ENCODE results near the gene IER5. TPM values are rescaled to one million over a fixed set of nuclear protein-coding genes. Genes with fewer than 3 reads are reported as not detected.
A peak's percentile ranks its signal among the peaks of the same experiment; 100 is the strongest.

Gene IER5
- total RNA-seq, 1 donor from 2014 or later, result 48.6 TPM

DNA sequence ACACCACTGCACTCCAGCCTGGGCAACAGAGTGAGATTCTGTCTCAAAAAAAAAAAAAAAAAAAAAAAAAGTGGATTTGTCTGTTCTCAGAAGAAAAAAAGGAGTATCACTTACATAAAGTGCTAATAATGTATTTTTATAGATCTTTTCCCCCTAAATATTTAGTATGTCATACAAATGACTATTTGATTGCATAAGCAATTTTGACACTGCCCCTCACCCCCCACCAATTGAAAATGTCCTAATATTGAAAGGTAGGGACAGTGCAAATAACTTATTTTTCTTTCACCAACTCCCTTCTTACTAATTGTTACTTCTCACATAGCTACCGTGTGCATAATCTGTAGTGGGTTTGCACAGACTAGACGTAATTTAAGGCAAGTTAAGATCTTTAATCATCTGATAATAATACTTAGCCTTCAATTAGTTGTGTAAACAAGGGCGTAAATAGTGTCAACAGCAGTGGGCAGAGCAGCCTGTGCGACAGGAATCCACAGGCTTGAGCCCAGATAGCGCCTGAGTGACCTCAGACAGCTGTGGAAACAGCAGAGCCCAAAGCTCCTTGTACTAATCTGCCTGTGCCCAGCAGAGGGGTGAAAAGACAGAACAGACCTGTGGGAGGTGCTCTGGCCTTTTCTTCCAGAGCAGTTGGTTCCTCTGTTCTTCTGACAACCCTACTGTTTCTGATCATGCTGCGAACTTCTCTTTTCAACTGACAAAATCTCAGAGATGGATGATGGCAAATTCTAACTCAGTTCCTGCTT is 4.5 kb upstream of the IER5 start:
- Mint-ChIP-seq H3K4me3 (peak overlapping the region; percentile 2), H3K27me3 (peaks cover 18% of the 10 kb centered on the region), H3K9me3 (no peaks in the 10 kb centered on the region), H3K36me3 (ENCODE audit: low read depth) (peaks cover 3% of the 10 kb centered on the region), H3K4me1 (peaks cover 36% of the 10 kb centered on the region), H3K27ac (peak overlapping the region; percentile 1)
- intact Hi-C loops (cut with micrococcal nuclease), result loop anchor here (1.0 kb wide), 2 partner anchors 58 to 82 kb away; no protein-coding TSS in a partner anchor
- DNase-seq, result peak; percentile 88

DNA sequence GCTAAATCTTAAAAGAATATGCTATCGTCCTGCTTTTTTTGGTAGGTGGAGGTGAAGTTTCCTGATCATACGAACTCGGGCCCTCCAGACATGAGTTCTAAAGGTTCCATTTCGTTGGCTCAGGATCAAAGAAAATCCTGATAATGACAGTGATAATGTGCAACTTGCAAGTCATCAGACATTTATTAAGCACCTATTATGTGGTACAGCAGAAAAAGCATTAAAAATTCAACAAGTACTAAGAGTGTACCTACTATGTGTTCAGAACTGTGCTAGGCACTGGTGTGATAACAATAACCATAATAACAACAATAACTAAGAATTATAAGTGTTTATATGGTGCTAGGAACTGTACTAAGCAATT is 3.9 kb upstream of the IER5 start:
- no peak for DNase-seq
- H3K4me1 Mint-ChIP-seq, result peaks cover 31% of the 10 kb centered on the region
- intact Hi-C loops (cut with micrococcal nuclease), result loop anchor here (1.0 kb wide), 2 partner anchors 58 to 82 kb away; no protein-coding TSS in a partner anchor
- H3K27ac Mint-ChIP-seq, result no peak overlapping the region
- no peaks in the 10 kb centered on the region for H3K9me3 Mint-ChIP-seq
- peaks cover 5% of the 10 kb centered on the region for H3K36me3 Mint-ChIP-seq (ENCODE audit: low read depth)
- peak overlapping the region; percentile 2 for H3K4me3 Mint-ChIP-seq
- H3K27me3 Mint-ChIP-seq, result peaks cover 12% of the 10 kb centered on the region

DNA sequence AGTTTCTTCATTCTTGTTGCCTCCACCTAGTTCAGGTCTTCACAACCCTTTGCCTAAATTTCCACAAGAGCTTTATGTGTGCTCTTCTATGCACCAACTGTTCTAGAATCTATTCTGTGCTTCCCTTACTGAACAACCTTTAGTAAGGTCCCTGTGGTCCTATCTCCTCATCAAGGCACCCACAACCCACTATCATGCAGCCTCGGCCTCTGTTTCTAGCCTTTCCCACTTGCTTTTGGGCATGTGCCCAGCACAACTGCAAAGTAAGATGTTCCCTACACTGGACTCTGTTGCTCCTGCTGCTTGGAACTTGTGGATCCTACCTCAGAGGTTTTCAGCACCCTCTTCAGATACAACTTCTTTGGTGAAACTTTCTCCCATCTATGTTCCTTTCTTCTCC is 2.4 kb upstream of the IER5 start:
- Mint-ChIP-seq H3K27me3 (peaks cover 8% of the 10 kb centered on the region), H3K36me3 (ENCODE audit: low read depth) (peaks cover 20% of the 10 kb centered on the region), H3K4me1 (peaks cover 31% of the 10 kb centered on the region), H3K4me3 (no peak overlapping the region), H3K9me3 (no peaks in the 10 kb centered on the region), H3K27ac (no peak overlapping the region)
- no peak for DNase-seq
- intact Hi-C loops (cut with micrococcal nuclease), result loop anchor here (5.0 kb wide), 1 partner anchor 584 kb away; the partner anchor contains the start of gene ACBD6

DNA sequence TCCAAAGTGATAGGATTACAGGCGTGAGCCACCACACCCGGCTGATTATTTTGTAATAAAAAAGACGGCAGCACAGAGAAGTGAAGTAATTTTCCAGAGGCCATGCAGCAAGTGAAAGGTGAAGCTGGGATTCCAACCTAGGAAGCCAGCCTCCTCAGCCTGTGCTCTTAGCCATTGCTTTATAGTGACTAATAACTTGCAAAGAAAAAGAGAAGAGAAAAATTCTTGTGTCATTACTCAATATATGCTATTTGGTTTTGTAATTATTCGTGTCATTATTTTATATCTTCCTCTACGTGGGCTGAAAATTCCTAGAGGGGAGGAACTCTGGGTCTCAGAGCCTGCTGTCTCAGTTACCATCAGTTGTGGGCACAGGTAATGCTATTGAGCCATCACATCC is 1.6 kb upstream of the IER5 start:
- Mint-ChIP-seq H3K27me3 (peaks cover 8% of the 10 kb centered on the region), H3K27ac (peak overlapping the region; percentile 56), H3K4me3 (peak overlapping the region; percentile 93), H3K4me1 (peaks cover 37% of the 10 kb centered on the region), H3K9me3 (no peaks in the 10 kb centered on the region), H3K36me3 (ENCODE audit: low read depth) (peaks cover 28% of the 10 kb centered on the region)
- intact Hi-C loops (cut with micrococcal nuclease), result loop anchor here (5.0 kb wide), 1 partner anchor 585 kb away; the partner anchor contains the start of gene ACBD6
- no peak for DNase-seq

DNA sequence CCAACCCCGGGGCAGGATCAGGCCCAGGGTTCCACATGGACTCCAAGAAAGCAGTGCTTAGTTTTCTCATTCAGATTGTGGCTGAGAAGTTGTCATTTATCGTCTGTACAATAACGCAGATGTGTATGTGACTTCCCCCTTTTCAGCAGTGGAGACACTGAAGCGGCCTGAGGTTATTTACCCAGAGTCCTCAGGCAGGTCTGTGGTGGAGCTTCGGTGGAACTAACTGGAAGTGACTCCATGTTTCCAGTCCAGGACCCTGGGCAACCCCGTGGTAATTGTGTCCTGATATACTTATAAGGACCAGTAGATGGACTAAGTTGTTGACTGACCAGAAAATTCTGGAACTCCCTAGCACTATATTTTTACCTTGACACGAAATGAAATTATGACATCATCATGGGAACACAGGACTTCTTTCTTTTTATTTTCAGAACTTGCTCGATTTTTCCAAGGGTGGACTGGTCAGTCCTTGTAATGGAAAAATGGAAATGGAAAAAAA is 1.0 kb upstream of the IER5 start:
- peaks cover 8% of the 10 kb centered on the region for H3K27me3 Mint-ChIP-seq
- H3K4me3 Mint-ChIP-seq, result peak overlapping the region; percentile 93
- intact Hi-C loops (cut with micrococcal nuclease), result loop anchor here (5.0 kb wide), 1 partner anchor 585 kb away; the partner anchor contains the start of gene ACBD6
- H3K27ac Mint-ChIP-seq, result peak overlapping the region; percentile 56
- H3K36me3 Mint-ChIP-seq (ENCODE audit: low read depth), result peaks cover 32% of the 10 kb centered on the region
- no peaks in the 10 kb centered on the region for H3K9me3 Mint-ChIP-seq
- peak; percentile 77 for DNase-seq
- peaks cover 40% of the 10 kb centered on the region for H3K4me1 Mint-ChIP-seq

DNA sequence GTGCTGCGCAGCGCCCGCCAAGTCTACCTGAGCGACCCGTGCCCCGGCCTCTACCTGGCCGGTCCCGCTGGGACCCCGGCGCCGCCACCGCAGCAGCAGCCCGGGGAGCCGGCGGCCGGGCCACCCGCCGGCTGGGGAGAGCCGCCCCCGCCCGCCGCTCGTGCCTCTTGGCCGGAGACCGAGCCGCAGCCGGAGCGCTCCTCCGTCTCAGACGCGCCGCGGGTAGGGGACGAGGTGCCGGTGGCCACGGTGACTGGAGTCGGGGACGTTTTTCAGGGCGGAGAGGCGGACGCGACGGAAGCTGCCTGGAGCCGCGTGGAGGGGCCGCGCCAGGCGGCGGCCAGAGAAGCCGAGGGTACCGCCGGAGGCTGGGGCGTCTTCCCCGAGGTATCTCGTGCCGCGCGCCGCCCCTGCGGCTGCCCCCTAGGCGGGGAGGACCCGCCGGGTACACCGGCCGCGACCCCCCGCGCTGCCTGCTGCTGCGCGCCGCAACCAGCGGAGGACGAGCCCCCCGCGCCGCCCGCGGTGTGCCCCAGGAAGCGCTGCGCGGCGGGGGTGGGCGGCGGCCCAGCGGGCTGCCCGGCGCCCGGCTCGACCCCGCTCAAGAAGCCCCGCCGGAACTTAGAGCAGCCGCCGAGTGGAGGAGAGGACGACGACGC is 646 bp downstream of the IER5 start:
- H3K4me1 Mint-ChIP-seq, result peaks cover 46% of the 10 kb centered on the region
- H3K4me3 Mint-ChIP-seq, result peak overlapping the region; percentile 99
- H3K9me3 Mint-ChIP-seq, result no peaks in the 10 kb centered on the region
- intact Hi-C loops (cut with micrococcal nuclease), result loop anchor here (2.0 to 5.0 kb wide), 2 partner anchors 587 to 1206 kb away; partner anchors contain the start of genes ACBD6 and TOR1AIP1
- DNase-seq, result peak; percentile 83
- peaks cover 2% of the 10 kb centered on the region for H3K27me3 Mint-ChIP-seq
- peaks cover 47% of the 10 kb centered on the region for H3K36me3 Mint-ChIP-seq (ENCODE audit: low read depth)
- H3K27ac Mint-ChIP-seq, result peak overlapping the region; percentile 98

DNA sequence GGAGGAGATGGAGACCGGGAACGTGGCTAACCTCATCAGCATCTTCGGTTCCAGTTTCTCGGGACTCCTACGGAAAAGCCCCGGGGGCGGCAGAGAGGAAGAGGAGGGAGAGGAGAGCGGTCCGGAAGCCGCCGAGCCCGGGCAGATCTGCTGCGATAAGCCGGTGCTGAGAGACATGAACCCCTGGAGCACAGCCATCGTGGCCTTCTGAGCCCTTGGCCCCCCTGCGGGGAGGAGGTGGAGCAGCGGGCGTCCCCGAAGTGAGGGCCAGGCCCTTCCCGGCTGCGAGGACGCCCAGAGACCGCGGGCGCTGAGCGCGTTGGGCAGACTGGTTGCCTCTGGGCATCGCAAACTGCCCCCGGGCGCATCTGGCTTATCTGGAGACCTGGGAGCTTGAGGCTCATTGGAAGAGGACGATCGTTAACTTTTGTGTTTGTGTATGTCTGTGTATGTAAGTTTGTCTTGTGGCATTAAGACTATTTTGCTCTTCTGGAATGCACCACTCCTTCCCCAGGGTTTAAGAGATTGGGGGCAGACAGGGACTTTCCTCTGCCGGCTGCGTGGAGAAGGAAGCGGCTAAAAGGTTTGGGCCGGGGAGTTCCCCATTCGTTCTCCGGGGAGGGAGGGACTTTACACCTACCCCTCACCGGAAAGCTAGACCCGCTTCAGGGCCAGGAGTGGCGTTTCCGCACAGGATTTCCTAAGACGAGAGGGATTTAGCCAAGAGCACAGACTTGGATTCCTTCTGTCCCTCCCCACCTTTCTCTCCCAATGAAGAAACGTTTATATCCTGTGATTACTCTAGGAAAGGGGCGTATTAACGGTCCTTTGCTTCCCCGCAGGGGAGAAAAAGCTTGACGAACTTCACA is 1.4 kb downstream of the IER5 start:
- intact Hi-C loops (cut with micrococcal nuclease), result loop anchor here (1.0 to 10.0 kb wide), 9 partner anchors 9 to 1525 kb away; partner anchors contain the start of genes ACBD6, MR1 and TOR1AIP1
- Mint-ChIP-seq H3K4me3 (peak overlapping the region; percentile 99), H3K27ac (peak overlapping the region; percentile 98), H3K4me1 (peaks cover 46% of the 10 kb centered on the region), H3K36me3 (ENCODE audit: low read depth) (peaks cover 54% of the 10 kb centered on the region), H3K9me3 (no peaks in the 10 kb centered on the region), H3K27me3 (peaks cover 2% of the 10 kb centered on the region)
- DNase-seq, result peak; percentile 94

DNA sequence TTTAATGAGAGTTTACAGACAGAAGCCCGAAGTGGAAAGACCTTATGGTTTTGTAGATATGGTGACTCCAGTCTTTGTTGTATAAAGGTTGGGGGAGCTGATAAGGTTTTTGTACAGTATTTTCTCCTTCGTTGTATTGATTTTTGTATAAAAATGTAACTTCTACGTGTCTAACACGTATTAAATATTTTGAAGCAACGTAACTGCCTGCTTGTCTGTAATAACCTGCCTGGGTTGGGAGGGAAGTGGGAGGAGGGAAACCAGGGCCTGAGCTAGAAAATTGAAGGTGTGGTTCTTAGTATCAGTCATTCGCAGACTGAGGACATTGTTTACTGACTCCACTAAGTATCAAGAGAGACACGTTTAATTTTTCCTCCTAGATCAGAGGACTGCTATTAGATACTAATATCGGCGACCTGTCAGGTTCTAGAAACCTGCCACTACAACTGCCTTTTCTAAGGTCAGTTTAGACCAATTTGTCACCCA is 2.2 kb downstream of the IER5 start:
- peak; percentile 79 for DNase-seq
- H3K36me3 Mint-ChIP-seq (ENCODE audit: low read depth), result peaks cover 58% of the 10 kb centered on the region

DNA sequence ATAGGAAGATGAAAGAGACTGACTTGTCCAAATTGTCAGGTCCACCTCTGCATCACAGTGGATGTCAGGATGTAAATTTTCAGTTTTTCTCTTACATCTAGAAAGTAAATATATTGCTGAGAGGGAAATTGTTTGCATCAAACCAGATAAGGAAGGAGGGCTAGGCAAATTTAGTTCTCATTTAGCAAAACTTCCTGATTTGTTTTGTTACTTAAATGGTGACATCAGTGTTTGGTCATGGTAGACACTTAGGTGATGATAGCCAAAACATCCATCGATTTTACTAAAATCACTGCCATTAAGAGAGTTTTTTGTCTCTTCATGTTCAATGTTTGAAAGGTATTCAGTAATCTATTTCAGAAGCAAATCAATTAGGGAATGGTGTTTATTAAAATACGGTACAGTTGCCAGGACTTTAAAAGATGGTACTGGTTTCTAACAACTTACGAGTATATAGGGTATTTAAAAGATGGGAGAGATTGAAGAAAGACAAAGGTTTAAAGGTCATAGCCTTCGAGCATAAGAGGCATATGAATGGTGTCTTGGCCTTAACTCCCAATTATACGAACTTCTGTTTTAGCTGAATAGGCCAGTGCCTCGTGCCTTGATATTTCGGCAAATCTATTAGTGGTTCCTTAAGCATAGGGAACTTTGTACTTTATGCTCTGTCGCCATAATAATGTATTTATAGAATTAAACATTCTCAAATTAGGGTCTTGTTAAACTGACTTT is 3.0 kb downstream of the IER5 start:
- Mint-ChIP-seq H3K27me3 (no peaks in the 10 kb centered on the region), H3K9me3 (no peaks in the 10 kb centered on the region), H3K4me1 (peaks cover 48% of the 10 kb centered on the region), H3K36me3 (ENCODE audit: low read depth) (peaks cover 63% of the 10 kb centered on the region), H3K4me3 (peak overlapping the region; percentile 99), H3K27ac (peak overlapping the region; percentile 98)
- DNase-seq, result no peak
- intact Hi-C loops (cut with micrococcal nuclease), result loop anchor here (10.0 kb wide), 2 partner anchors 303 to 1523 kb away; no protein-coding TSS in a partner anchor

More for the DNA sequence above, 2.2 kb downstream of the IER5 start:
- Mint-ChIP-seq H3K27ac (peak overlapping the region; percentile 98), H3K9me3 (no peaks in the 10 kb centered on the region), H3K27me3 (peaks cover 2% of the 10 kb centered on the region), H3K4me1 (peaks cover 46% of the 10 kb centered on the region), H3K4me3 (peak overlapping the region; percentile 99)
- intact Hi-C loops (cut with micrococcal nuclease), result loop anchor here (1.0 to 10.0 kb wide), 7 partner anchors 9 to 1524 kb away; partner anchors contain the start of gene MR1

DNA sequence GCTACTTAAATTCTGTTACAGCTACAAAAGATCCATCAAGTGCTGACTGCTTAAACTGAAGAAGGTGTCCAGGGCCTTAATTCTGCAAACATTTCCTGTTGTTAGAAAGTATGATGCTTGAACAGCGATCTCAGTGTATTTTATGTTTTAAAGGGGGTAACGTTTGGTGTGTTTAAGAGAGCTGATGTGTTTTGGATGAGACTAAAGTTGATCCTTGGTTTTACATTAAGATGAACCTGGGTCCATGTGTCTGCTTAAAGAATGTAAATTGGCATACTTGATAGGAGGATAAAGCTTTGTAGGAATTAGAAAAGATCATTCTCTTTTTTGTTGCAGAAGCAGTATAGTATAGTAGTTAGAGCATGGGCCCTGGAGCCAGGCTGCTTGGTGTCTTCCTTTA is 3.6 kb downstream of the IER5 start:
- Mint-ChIP-seq H3K27ac (peak overlapping the region; percentile 8), H3K36me3 (ENCODE audit: low read depth) (peaks cover 63% of the 10 kb centered on the region), H3K27me3 (no peaks in the 10 kb centered on the region), H3K9me3 (no peaks in the 10 kb centered on the region), H3K4me1 (peaks cover 50% of the 10 kb centered on the region), H3K4me3 (peak overlapping the region; percentile 99)
- no peak for DNase-seq
- intact Hi-C loops (cut with micrococcal nuclease), result loop anchor here (10.0 kb wide), 2 partner anchors 303 to 1523 kb away; no protein-coding TSS in a partner anchor

DNA sequence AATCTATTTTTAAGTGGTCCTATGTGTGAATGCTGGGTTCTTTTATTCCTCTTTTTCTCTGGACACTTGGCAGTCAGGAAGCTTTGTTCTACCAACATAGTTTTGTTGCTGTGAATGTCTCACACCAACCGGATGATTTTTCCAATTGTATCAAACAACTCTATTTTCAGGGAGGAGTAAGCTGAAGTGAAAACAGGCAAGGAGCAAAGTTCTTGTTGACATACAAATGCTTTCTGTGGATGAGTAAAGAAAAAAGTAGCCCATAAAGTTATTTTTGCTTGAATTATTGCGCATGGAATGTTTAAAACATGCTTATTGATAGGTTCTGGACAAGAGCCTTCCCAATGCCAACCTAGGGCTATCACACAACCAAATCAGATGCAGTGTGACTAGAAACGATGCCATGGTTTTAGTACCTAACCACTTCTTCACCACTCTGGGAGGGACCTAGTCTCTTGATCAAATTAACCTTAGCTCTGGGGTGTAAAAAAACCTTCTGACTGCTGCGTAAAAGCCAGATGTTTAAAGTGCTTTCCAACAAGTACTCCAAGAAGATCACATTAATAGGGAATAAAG is 4.5 kb downstream of the IER5 start:
- peaks cover 63% of the 10 kb centered on the region for H3K36me3 Mint-ChIP-seq (ENCODE audit: low read depth)
- H3K9me3 Mint-ChIP-seq, result no peaks in the 10 kb centered on the region
- peaks cover 49% of the 10 kb centered on the region for H3K4me1 Mint-ChIP-seq
- intact Hi-C loops (cut with micrococcal nuclease), result loop anchor here (10.0 kb wide), 2 partner anchors 302 to 1522 kb away; no protein-coding TSS in a partner anchor
- H3K27ac Mint-ChIP-seq, result peak overlapping the region; percentile 47
- no peaks in the 10 kb centered on the region for H3K27me3 Mint-ChIP-seq
- H3K4me3 Mint-ChIP-seq, result peak overlapping the region; percentile 71
- no peak for DNase-seq

Measured in activated CD4-positive, alpha-beta T cell treated with anti-CD3 and anti-CD28 coated beads, Interleukin-2, amount 10 ng/mL, durations not matched to agents 24 days and 14 days (primary cell).